ENCODE results near the gene RNASE8. TPM values are rescaled to one million over a fixed set of nuclear protein-coding genes. Genes with fewer than 3 reads are reported as not detected.

The RNASE8 gene
- total and polyA plus RNA-seq, 2 of the 4 experiments (the other 2 are of a cell fraction): not detected

GRCh38 chr14:21096438-21096837 is 38.8 kb downstream of the RNASE8 start:
- Histone ChIP-seq H2BK5ac (ENCODE audit: low read depth, low read length, poor library complexity, severe bottlenecking) (no peak overlapping the region), H3K9me1 (ENCODE audit: insufficient read depth, low read length) (peaks cover 3% of the 10 kb centered on the region; the same call in 1 of the 2 replicates), H4K20me1 (ENCODE audit: insufficient read depth, low read length) (no peaks in the 10 kb centered on the region; the same call in 1 of the 2 replicates), H2AFZ (replicated peaks; ENCODE audit: low read length, poor library complexity) (no peak overlapping the region), H3K4me2 (ENCODE audit: low read depth, low read length) (no peak overlapping the region), H3K9ac (ENCODE audit: low read depth, low read length) (no peak overlapping the region), H3K36me3 (ENCODE audit: control insufficient read depth, insufficient read depth, low read length) (peaks cover 4% of the 10 kb centered on the region; the same call in 1 of the 2 replicates), H3K4me1 (ENCODE audit: control insufficient read depth, insufficient read depth, low read length) (peaks cover 4% of the 10 kb centered on the region; the same call in 1 of the 2 replicates), H3K23ac (ENCODE audit: low read depth, low read length) (no peak overlapping the region), H3K14ac (replicated peaks; ENCODE audit: low read depth, low read length) (no peak overlapping the region), H2BK20ac (ENCODE audit: low read depth, low read length) (no peak overlapping the region), H3K56ac (ENCODE audit: extremely low read depth, insufficient read depth, low read length) (no peak overlapping the region), H4K91ac (ENCODE audit: insufficient read depth, low read depth, low read length) (no peak overlapping the region), H3K27me3 (ENCODE audit: control insufficient read depth, insufficient read depth, low read length) (no peaks in the 10 kb centered on the region), H4K5ac (ENCODE audit: low read depth, low read length) (no peak overlapping the region), H3K18ac (ENCODE audit: low read depth, low read length) (no peak overlapping the region), H3K4ac (ENCODE audit: low read depth, low read length) (no peak overlapping the region), H2BK120ac (ENCODE audit: low read depth, low read length) (no peak overlapping the region), H2AK5ac (ENCODE audit: low read depth, low read length) (no peak overlapping the region), H3K9me3 (ENCODE audit: control insufficient read depth, insufficient read depth, low read length) (no peaks in the 10 kb centered on the region), H3K27ac (ENCODE audit: insufficient read depth, low read length) (no peak overlapping the region), H2AK9ac (replicated peaks; ENCODE audit: low read depth, low read length, poor library complexity) (no peak overlapping the region), H3K4me3 (ENCODE audit: insufficient read depth, low read depth, low read length) (no peak overlapping the region), H2BK15ac (ENCODE audit: low read depth, low read length) (no peak overlapping the region), H3K79me1 (ENCODE audit: low read depth in 1 of 2, low read length in 2 of 2) (0 out of 4 replicates have a peak, but pooled peaks cover 0 to 2% of the 10 kb centered on the region in 2 experiments), H4K8ac (ENCODE audit: low read depth in 2 of 2, low read length in 2 of 2) (no peak overlapping the region)
- ATAC-seq (ENCODE audit: low read depth) (no peak), DNase-seq (no peak)
- no CpG with 5 or more reads among the region's 3 CpGs for WGBS, 2 experiments (ENCODE audit: extremely low coverage in 2 of 2, insufficient read length in 1 of 2)
- POLR2A ChIA-PET (ENCODE audit: unreplicated experiment): no interaction called here
- in situ Hi-C loops (cut with MboI; ENCODE audit: low sequenced_read_pairs) (loop anchor here (25.0 kb wide), 2 partner anchors 634 to 759 kb away; partner anchors contain the start of genes APEX1, CCNB1IP1, OSGEP and PARP2), dilution Hi-C loops (cut with HindIII; ENCODE audit: low sequenced_read_pairs, unreplicated experiment) (no loop called here), intact Hi-C loops (cut with micrococcal nuclease) (no loop called here)
- TF ChIP-seq FOS (IDR thresholded peaks at IDR 0.05; ENCODE audit: low read depth, low read length) (no peak), RCOR1 (IDR thresholded peaks at IDR 0.05; ENCODE audit: insufficient replicate concordance, low read length) (no peak), CEBPB (IDR thresholded peaks at IDR 0.05; ENCODE audit: low read depth, low read length) (no peak), MAFK (IDR thresholded peaks at IDR 0.05; ENCODE audit: low read depth, low read length) (no peak), NFE2L2 (IDR thresholded peaks at IDR 0.05; ENCODE audit: low read depth, low read length) (no peak), CTCF (conservative IDR thresholded peaks at IDR 0.05; ENCODE audit: low read depth, low read length) (no peak), BHLHE40 (IDR thresholded peaks at IDR 0.05; ENCODE audit: low read depth, low read length) (no peak), MAZ (IDR thresholded peaks at IDR 0.05; ENCODE audit: borderline replicate concordance, low read depth, low read length) (no peak), USF2 (IDR thresholded peaks at IDR 0.05; ENCODE audit: low read depth, low read length) (no peak), SMC3 (IDR thresholded peaks at IDR 0.05; ENCODE audit: low read depth, low read length) (no peak), RAD21 (IDR thresholded peaks at IDR 0.05; ENCODE audit: low read length) (no peak), RFX5 (IDR thresholded peaks at IDR 0.05; ENCODE audit: low read depth, low read length) (no peak), ELK1 (IDR thresholded peaks at IDR 0.05; ENCODE audit: borderline replicate concordance, low read depth, low read length) (no peak), CHD1 (IDR thresholded peaks at IDR 0.05; ENCODE audit: low read depth, low read length) (no peak), MXI1 (IDR thresholded peaks at IDR 0.05; ENCODE audit: borderline replicate concordance, low read depth, low read length) (no peak), POLR2A (IDR thresholded peaks at IDR 0.05; ENCODE audit: low read depth, low read length) (no peak)
- no TSS peak for BruUV-seq (replicated peaks)
- CTCF ChIA-PET: interaction anchor here (1.2 to 1.8 kb wide), 3 partner anchors 25 to 82 kb away, joined by 3 to 6 read pairs (median 4); no protein-coding TSS in a partner anchor
